Ascending aorta (tissue), 2 donors: Measurements from ENCODE around the gene CLN5. TPM values are rescaled to one million over a fixed set of nuclear protein-coding genes. Genes with fewer than 3 reads are reported as not detected.
"Not testable (repeated sequence)": the region's sequence is repeated elsewhere in the genome, so short reads cannot be mapped to it uniquely, and the experiment has no call there.

Experiments
- DNase-seq, 2 donors: peaks; one replicate each; pipeline ENCODE4 v3.0.0-alpha.2; 2019; ENCODE audit warnings: low spot score in 2 of 2
- H3K27ac ChIP-seq, 2 donors: fragments of 200-600 bp; sonication (generic); one replicate each; pipeline ENCODE4 v1.5.1; 2016 to 2017; ENCODE audit warnings: mild to moderate bottlenecking in 1 of 2
- H3K27me3 ChIP-seq: fragments of 200-600 bp; sonication (generic); one replicate; pipeline ENCODE4 v1.5.1; 2017
- H3K36me3 ChIP-seq, 2 donors: fragments of 200-600 bp; sonication (generic); one replicate each; pipeline ENCODE4 v1.5.1; 2016
- H3K4me1 ChIP-seq, 2 donors: fragments of 200-600 bp; sonication (generic); one replicate each; pipeline ENCODE4 v1.5.1; 2016 to 2017; ENCODE audit warnings: mild to moderate bottlenecking in 1 of 2
- H3K4me3 ChIP-seq, 2 donors: fragments of 200-600 bp; sonication (generic); one replicate each; pipeline ENCODE4 v1.5.1; 2016 to 2017; ENCODE audit warnings: mild to moderate bottlenecking in 1 of 2
- H3K9me3 ChIP-seq, 2 donors: fragments of 200-600 bp; sonication (generic); one replicate each; pipeline ENCODE4 v1.5.1; 2016
- CTCF ChIP-seq, 3 experiments: fragments of 200-600 bp in 2 of 3; fragments of 450-650 bp in 1 of 3; sonication (generic) in 2 of 3; IDR thresholded peaks; one replicate each; pipeline ENCODE4 v1.5.1; 2016 to 2019; ENCODE audit warnings: antibody characterized with exemption in 3 of 3, mild to moderate bottlenecking in 1 of 3, moderate library complexity in 1 of 3
- intact Hi-C: fragments of 100-400 bp; cut with DNase I; formaldehyde crosslinking; loops from one replicate; pipeline ENCODE4 v1.15.1; 2023
- total RNA-seq: library from RNA; depleted of rRNA; stranded (reverse); fragments of >200 nt; gene quantifications from one replicate; pipeline ENCODE4 v1.1.0, GENCODE V29; 2016

Gene CLN5
- total RNA-seq, 1 donor from 2014 or later: 2.0 TPM

GRCh38 chr13:77001540-77001939 lies 9.7 kb downstream of the CLN5 start:
- no peak for DNase-seq
- Histone ChIP-seq H3K27ac (no peak overlapping the region), H3K36me3 (peaks cover 18 to 54% of the 10 kb centered on the region in 2 donors), H3K4me1 (peaks cover 0 to 15% of the 10 kb centered on the region in 2 donors), H3K27me3 (no peaks in the 10 kb centered on the region), H3K4me3 (no peak overlapping the region), H3K9me3 (no peaks in the 10 kb centered on the region)
- no peak for TF ChIP-seq CTCF (IDR thresholded peaks at IDR 0.05)
- intact Hi-C loops: no loop called here

- H3K4me1 ChIP-seq: peaks cover 0 to 19% of the 10 kb centered on the region in 2 donors
- H3K27me3 ChIP-seq: no peaks in the 10 kb centered on the region
- H3K9me3 ChIP-seq: no peaks in the 10 kb centered on the region
- intact Hi-C loops: no loop called here
- peak overlapping the region in 1 of 2 donors; percentile 10 for H3K27ac ChIP-seq
- peaks cover 21 to 52% of the 10 kb centered on the region in 2 donors for H3K36me3 ChIP-seq
- no peak for DNase-seq
- no peak for TF ChIP-seq CTCF (IDR thresholded peaks at IDR 0.05)
- no peak overlapping the region for H3K4me3 ChIP-seq
Observed at GRCh38 chr13:77001963-77002587, 10.2 kb downstream of the CLN5 start.

- Histone ChIP-seq H3K27ac (peak overlapping the region in 1 of 2 donors; percentile 10), H3K4me1 (peaks cover 0 to 19% of the 10 kb centered on the region in 2 donors), H3K9me3 (no peaks in the 10 kb centered on the region), H3K27me3 (no peaks in the 10 kb centered on the region), H3K4me3 (no peak overlapping the region), H3K36me3 (peaks cover 26 to 55% of the 10 kb centered on the region in 2 donors)
- intact Hi-C loops: no loop called here
- peak in 2 of 3 experiments; percentile 48 to 62 for TF ChIP-seq CTCF (IDR thresholded peaks at IDR 0.05)
- no peak for DNase-seq
Observed at GRCh38 chr13:77002590-77003190, 10.8 kb downstream of the CLN5 start.

- H3K27me3 ChIP-seq, intact Hi-C loops, DNase-seq, H3K9me3 ChIP-seq, H3K27ac ChIP-seq, H3K4me3 ChIP-seq: not testable (repeated sequence)
- Histone ChIP-seq H3K4me1 (peaks cover 0 to 11% of the 10 kb centered on the region in 2 donors), H3K36me3 (peaks cover 49 to 76% of the 10 kb centered on the region in 2 donors)
Observed at GRCh38 chr13:77008337-77008736, 16.5 kb downstream of the CLN5 start.

- intact Hi-C loops: no loop called here
- peaks cover 0 to 13% of the 10 kb centered on the region in 2 donors for H3K4me1 ChIP-seq
- H3K27ac ChIP-seq: no peak overlapping the region
- DNase-seq: no peak
- TF ChIP-seq CTCF (IDR thresholded peaks at IDR 0.05): no peak
- H3K4me3 ChIP-seq: no peak overlapping the region
- peaks cover 56 to 78% of the 10 kb centered on the region in 2 donors for H3K36me3 ChIP-seq
- H3K27me3 ChIP-seq: no peaks in the 10 kb centered on the region
- H3K9me3 ChIP-seq: no peaks in the 10 kb centered on the region
Observed at GRCh38 chr13:77009011-77009410, 17.1 kb downstream of the CLN5 start.

- H3K4me1 ChIP-seq: peaks cover 3 to 16% of the 10 kb centered on the region in 2 donors
- not testable (repeated sequence) for H3K9me3 ChIP-seq
Observed at GRCh38 chr13:77009719-77010118, 17.8 kb downstream of the CLN5 start.

More at GRCh38 chr13:77009719-77010118, 17.8 kb downstream of the CLN5 start:
- H3K36me3 ChIP-seq: peaks cover 63 to 84% of the 10 kb centered on the region in 2 donors
- H3K27ac ChIP-seq, DNase-seq, H3K27me3 ChIP-seq, H3K4me3 ChIP-seq, intact Hi-C loops: not testable (repeated sequence)
